Heart right ventricle (tissue), 16 donors: Measurements from ENCODE around the gene BDKRB2. TPM values are rescaled to one million over a fixed set of nuclear protein-coding genes. Genes with fewer than 3 reads are reported as not detected.

Experiments used
- ATAC-seq, 8 donors: fragments of 200-7000 bp; cut with Tn5 transposase; one replicate each; pipeline ENCODE4 v1.9.1; 2020; ENCODE audit warnings: mild to moderate bottlenecking in 8 of 8, moderate library complexity in 8 of 8, moderate number of reproducible peaks in 1 of 8
- DNase-seq, 2 donors: peaks; one replicate each; pipeline ENCODE4 v3.0.0-alpha.2; 2020
- H3K27ac ChIP-seq, 10 donors: fragments of 200-600 bp; sonication (generic) in 2 of 10; one replicate each; pipeline versions ENCODE4 v1.5.0 to v1.8.0; 2020 to 2022; ENCODE audit warnings: mild to moderate bottlenecking in 3 of 10
- H3K27me3 ChIP-seq, 7 donors: fragments of 200-600 bp; one replicate each; pipeline ENCODE4 v1.8.0; 2021 to 2022; ENCODE audit warnings: mild to moderate bottlenecking in 2 of 7
- H3K36me3 ChIP-seq, 9 donors: fragments of 200-600 bp; sonication (generic) in 1 of 9; one replicate each; pipeline versions ENCODE4 v1.5.0 to v1.8.0; 2020 to 2022; ENCODE audit warnings: mild to moderate bottlenecking in 2 of 9
- H3K4me1 ChIP-seq, 9 donors: fragments of 200-600 bp; sonication (generic) in 1 of 9; one replicate each; pipeline versions ENCODE4 v1.5.0 to v1.8.0; 2020 to 2022; ENCODE audit warnings: mild to moderate bottlenecking in 4 of 9
- H3K4me3 ChIP-seq, 10 donors: fragments of 200-600 bp; sonication (generic) in 2 of 10; one replicate each; pipeline versions ENCODE4 v1.5.0 to v1.8.0; 2020 to 2022; ENCODE audit warnings: mild to moderate bottlenecking in 7 of 10, moderate library complexity in 2 of 10
- H3K9me3 ChIP-seq, 11 donors: fragments of 200-600 bp in 10 of 11; sonication (generic) in 2 of 11; one replicate each; pipeline versions ENCODE4 v1.5.0 to v1.8.0; 2013 to 2022; ENCODE audit warnings: mild to moderate bottlenecking in 2 of 11, control low read depth in 1 of 11, moderate library complexity in 1 of 11
- WGBS, 2 donors: extraction: QIAGEN DNeasy Blood & Tissue Kit; methylation state at CpG; one replicate each; pipeline ENCODE4 v1.1.7; 2013; ENCODE audit warnings: inconsistent platforms in 1 of 2; 5-methylcytosine and 5-hydroxymethylcytosine counted together
- intact Hi-C, 10 donors: fragments of 100-400 bp; cut with DNase I; formaldehyde crosslinking; loops; one replicate each; pipeline versions ENCODE4 v1.11.1 to v1.14.2; 2022
- polyA plus RNA-seq, 2 donors: library from polyadenylated mRNA; stranded (reverse); fragments of 200-250 nt; gene quantifications; one replicate each; pipeline ENCODE4 v1.2.3, GENCODE V29; 2013
- total RNA-seq, 10 donors: library from RNA; stranded (reverse); fragmentation: NEBNext Ultra II Directional in 3 of 10; extraction: Animal tissue kit (Norgen Biotek cat#: 25700) in 3 of 10; gene quantifications; one replicate each; pipeline versions ENCODE4 v1.2.1 to v1.2.4, GENCODE V29; 2021 to 2023
- TF ChIP-seq, protein P1 (sequence below), 9 donors: fragments of 200-600 bp; sonication (generic) in 2 of 9; IDR thresholded peaks; one replicate each; pipeline versions ENCODE4 v1.5.0 to v1.8.0; 2021 to 2022; ENCODE audit warnings: antibody characterized with exemption in 9 of 9, mild to moderate bottlenecking in 5 of 9, moderate library complexity in 1 of 9
- donor health status: Arrhythmogenic right ventricular cardiomyopathy.
- donor health status: ischemic (EF 13 %, LVEDD 7.1; RV severe dilation, severe dysfunction).
- donor health status: healthy with polysubstance abuse.
- donor health status: DM: no; HTN: yes; CAD: no.
- donor health status: DM: no; HTN: no; CAD: no.
- donor health status: ischemic (EF 25% LVEDD 6.9; RV normal size, moderate dysfunction).
- donor health status: ischemic (EF 25% LVEDD 5.7; RV mildly dilated, moderate dysfunction).
- donor health status: healthy.
- donor health status: DM: yes; HTN: yes; CAD: no.
- donor health status: Ischemic cardiomyopathy.
- donor health status: ischemic (EF 35%, LVEDD 5.7; RV mildly dilated, moderate dysfunction).
- donor health status: nonischemic (EF 11% LVEDD 7.7; RV severe dilation, severe dysfunction).
- donor health status: DM: yes; HTN: yes; CAD: no.
- donor health status: PGD.
- donor health status: ischemic (EF 29% LVEDD 5.4; RV normal size, mild dysfunction).
- donor health status: nonischemic (EF 23%, LVEDD 6.1; RV moderate dilation, normal function).

The BDKRB2 gene
- total and polyA plus RNA-seq, 12 donors: 0.19 to 3.6 (median 0.59) TPM

- peak; percentile 15 to 29 for DNase-seq
- intact Hi-C loops: no loop called here
- Histone ChIP-seq H3K27me3 (peaks cover 0 to 37% (median 12%) of the 10 kb centered on the region in 7 donors), H3K4me3 (no peak overlapping the region), H3K36me3 (no peaks in the 10 kb centered on the region), H3K27ac (peak overlapping the region in 1 of 10 donors; percentile 8), H3K9me3 (no peaks in the 10 kb centered on the region), H3K4me1 (peaks cover 0 to 27% (median 17%) of the 10 kb centered on the region in 9 donors)
- peak in 7 of 8 donors; percentile 18 to 81 (median 47) for ATAC-seq
- WGBS, 2 donors: 38 to 41% methylated on average over 8 of the region's 8 CpGs
- TF ChIP-seq, protein P1, sequence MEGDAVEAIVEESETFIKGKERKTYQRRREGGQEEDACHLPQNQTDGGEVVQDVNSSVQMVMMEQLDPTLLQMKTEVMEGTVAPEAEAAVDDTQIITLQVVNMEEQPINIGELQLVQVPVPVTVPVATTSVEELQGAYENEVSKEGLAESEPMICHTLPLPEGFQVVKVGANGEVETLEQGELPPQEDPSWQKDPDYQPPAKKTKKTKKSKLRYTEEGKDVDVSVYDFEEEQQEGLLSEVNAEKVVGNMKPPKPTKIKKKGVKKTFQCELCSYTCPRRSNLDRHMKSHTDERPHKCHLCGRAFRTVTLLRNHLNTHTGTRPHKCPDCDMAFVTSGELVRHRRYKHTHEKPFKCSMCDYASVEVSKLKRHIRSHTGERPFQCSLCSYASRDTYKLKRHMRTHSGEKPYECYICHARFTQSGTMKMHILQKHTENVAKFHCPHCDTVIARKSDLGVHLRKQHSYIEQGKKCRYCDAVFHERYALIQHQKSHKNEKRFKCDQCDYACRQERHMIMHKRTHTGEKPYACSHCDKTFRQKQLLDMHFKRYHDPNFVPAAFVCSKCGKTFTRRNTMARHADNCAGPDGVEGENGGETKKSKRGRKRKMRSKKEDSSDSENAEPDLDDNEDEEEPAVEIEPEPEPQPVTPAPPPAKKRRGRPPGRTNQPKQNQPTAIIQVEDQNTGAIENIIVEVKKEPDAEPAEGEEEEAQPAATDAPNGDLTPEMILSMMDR (IDR thresholded peaks at IDR 0.05): no peak
Observed at GRCh38 chr14:96176811-96177211, 27.8 kb upstream of the BDKRB2 start.

GRCh38 chr14:96177766-96178375 is 26.8 kb upstream of the BDKRB2 start:
- peak in 3 of 8 donors; percentile 35 to 57 (median 55) for ATAC-seq
- TF ChIP-seq, protein P1 (IDR thresholded peaks at IDR 0.05): no peak
- 20 to 24% methylated on average over 10 of the region's 10 CpGs for WGBS, 2 donors
- no peak for DNase-seq
- H3K27ac ChIP-seq: peak overlapping the region in 1 of 10 donors; percentile 12
- H3K36me3 ChIP-seq: no peaks in the 10 kb centered on the region
- no peak overlapping the region for H3K4me3 ChIP-seq
- peaks cover 0 to 39% (median 14%) of the 10 kb centered on the region in 7 donors for H3K27me3 ChIP-seq
- intact Hi-C loops: no loop called here
- no peaks in the 10 kb centered on the region for H3K9me3 ChIP-seq
- H3K4me1 ChIP-seq: peaks cover 0 to 27% (median 17%) of the 10 kb centered on the region in 9 donors

GRCh38 chr14:96178461-96179321 is 25.9 kb upstream of the BDKRB2 start:
- intact Hi-C loops: no loop called here
- Histone ChIP-seq H3K4me3 (no peak overlapping the region), H3K27me3 (peaks cover 0 to 41% (median 10%) of the 10 kb centered on the region in 7 donors), H3K36me3 (no peaks in the 10 kb centered on the region), H3K9me3 (no peaks in the 10 kb centered on the region), H3K4me1 (peaks cover 0 to 27% (median 17%) of the 10 kb centered on the region in 9 donors), H3K27ac (no peak overlapping the region)
- TF ChIP-seq, protein P1 (IDR thresholded peaks at IDR 0.05): no peak
- DNase-seq (no peak), ATAC-seq (no peak)
- 82 to 83% methylated on average over 10 of the region's 10 CpGs for WGBS, 2 donors

GRCh38 chr14:96180043-96180874 is 24.4 kb upstream of the BDKRB2 start:
- intact Hi-C loops: no loop called here
- TF ChIP-seq, protein P1 (IDR thresholded peaks at IDR 0.05): no peak
- no peak overlapping the region for H3K27ac ChIP-seq
- no peaks in the 10 kb centered on the region for H3K36me3 ChIP-seq
- 84 to 85% methylated on average over 7 of the region's 7 CpGs for WGBS, 2 donors
- H3K27me3 ChIP-seq: peaks cover 0 to 29% (median 4%) of the 10 kb centered on the region in 7 donors
- ATAC-seq: no peak
- no peaks in the 10 kb centered on the region for H3K9me3 ChIP-seq
- no peak overlapping the region for H3K4me3 ChIP-seq
- DNase-seq: no peak
- peaks cover 0 to 27% (median 17%) of the 10 kb centered on the region in 9 donors for H3K4me1 ChIP-seq
